HG03064 (cell line): ENCODE data around the gene HPCAL4.

Experiments
- ATAC-seq: cut with Tn5 transposase; IDR thresholded peaks from one replicate; pipeline ENCODE4 v1.9.1; 2021; ENCODE audit warnings: low read depth; ENCODE audit not compliant: unreplicated experiment

HPCAL4 gene

GRCh38 chr1:39653546-39654031 lies 37.6 kb downstream of the HPCAL4 start:
- ATAC-seq, result no peak

- ATAC-seq, result no peak
These were observed 38.7 kb downstream of the HPCAL4 start for GRCh38 chr1:39652554-39652953.

- no peak for ATAC-seq
These were observed 39.1 kb downstream of the HPCAL4 start for GRCh38 chr1:39652105-39652504.

- ATAC-seq, result no peak
These were observed 40.8 kb downstream of the HPCAL4 start for GRCh38 chr1:39650431-39650830.

GRCh38 chr1:39649636-39650185 lies 41.5 kb downstream of the HPCAL4 start:
- no peak for ATAC-seq

GRCh38 chr1:39648496-39648895 lies 42.7 kb downstream of the HPCAL4 start:
- no peak for ATAC-seq

GRCh38 chr1:39647247-39647646 lies 44.0 kb downstream of the HPCAL4 start:
- no peak for ATAC-seq

- no peak for ATAC-seq
These were observed 44.8 kb downstream of the HPCAL4 start for GRCh38 chr1:39646232-39647081.

GRCh38 chr1:39645411-39646043 lies 45.7 kb downstream of the HPCAL4 start:
- no peak for ATAC-seq

GRCh38 chr1:39643705-39644104 lies 47.5 kb downstream of the HPCAL4 start:
- ATAC-seq, result no peak

GRCh38 chr1:39642796-39643195 lies 48.4 kb downstream of the HPCAL4 start:
- ATAC-seq, result no peak

GRCh38 chr1:39640861-39641260 lies 50.4 kb downstream of the HPCAL4 start:
- no peak for ATAC-seq

- no peak for ATAC-seq
These were observed 51.7 kb downstream of the HPCAL4 start, which contains the start of gene HEYL for GRCh38 chr1:39639305-39640130. HEYL (minus strand) TSS chr1:39639643; CDS start chr1:39639625, 18 bp downstream.

- no peak for ATAC-seq
These were observed 52.3 kb downstream of the HPCAL4 start for GRCh38 chr1:39638965-39639304.

GRCh38 chr1:39637361-39637760 lies 53.9 kb downstream of the HPCAL4 start:
- ATAC-seq, result no peak

- ATAC-seq, result no peak
These were observed 55.4 kb downstream of the HPCAL4 start for GRCh38 chr1:39635871-39636210.

GRCh38 chr1:39635205-39635870 lies 55.9 kb downstream of the HPCAL4 start:
- no peak for ATAC-seq

- ATAC-seq, result no peak
These were observed 57.8 kb downstream of the HPCAL4 start for GRCh38 chr1:39633422-39633821.

- no peak for ATAC-seq
These were observed 58.4 kb downstream of the HPCAL4 start for GRCh38 chr1:39632682-39633417.

- ATAC-seq, result no peak
These were observed 58.9 kb downstream of the HPCAL4 start for GRCh38 chr1:39632323-39632681.
